ENCODE measurements around the gene CCDC85A.

CCDC85A gene

GRCh38 chr2:56244506-56244905 lies 60.7 kb downstream of the CCDC85A start:
- no peak for DNase-seq

DNA sequence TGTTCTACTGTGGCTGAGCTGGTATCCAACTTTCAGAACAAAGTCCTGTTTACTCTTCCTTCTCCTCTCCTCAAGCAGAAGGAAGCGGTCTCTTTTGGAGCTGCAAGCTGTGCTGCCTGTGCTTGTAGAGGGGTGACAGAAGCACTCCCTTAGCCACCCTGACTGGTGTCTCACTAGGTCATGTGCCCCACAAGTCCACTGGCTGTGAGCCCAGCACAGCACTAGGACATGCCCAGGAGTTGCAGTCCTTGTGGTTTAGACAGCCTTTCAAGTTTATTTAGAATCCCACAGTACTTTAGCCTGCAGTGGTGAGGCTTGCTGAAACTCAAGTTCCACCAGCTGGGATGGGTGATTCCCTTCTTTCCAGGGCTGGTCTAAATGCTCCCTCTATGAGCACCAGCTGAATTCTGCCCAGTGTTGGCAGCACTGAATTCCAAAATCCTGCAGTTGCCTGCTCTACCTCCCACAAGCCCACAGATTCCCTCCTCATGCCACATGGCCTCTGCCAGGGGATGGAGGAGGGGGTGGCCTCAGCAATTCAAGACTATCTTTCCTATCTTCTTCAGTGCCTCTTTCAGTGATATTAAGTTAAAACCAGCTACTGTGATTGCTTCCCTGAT lies 61.2 kb downstream of the CCDC85A start:
- no peak for DNase-seq

DNA sequence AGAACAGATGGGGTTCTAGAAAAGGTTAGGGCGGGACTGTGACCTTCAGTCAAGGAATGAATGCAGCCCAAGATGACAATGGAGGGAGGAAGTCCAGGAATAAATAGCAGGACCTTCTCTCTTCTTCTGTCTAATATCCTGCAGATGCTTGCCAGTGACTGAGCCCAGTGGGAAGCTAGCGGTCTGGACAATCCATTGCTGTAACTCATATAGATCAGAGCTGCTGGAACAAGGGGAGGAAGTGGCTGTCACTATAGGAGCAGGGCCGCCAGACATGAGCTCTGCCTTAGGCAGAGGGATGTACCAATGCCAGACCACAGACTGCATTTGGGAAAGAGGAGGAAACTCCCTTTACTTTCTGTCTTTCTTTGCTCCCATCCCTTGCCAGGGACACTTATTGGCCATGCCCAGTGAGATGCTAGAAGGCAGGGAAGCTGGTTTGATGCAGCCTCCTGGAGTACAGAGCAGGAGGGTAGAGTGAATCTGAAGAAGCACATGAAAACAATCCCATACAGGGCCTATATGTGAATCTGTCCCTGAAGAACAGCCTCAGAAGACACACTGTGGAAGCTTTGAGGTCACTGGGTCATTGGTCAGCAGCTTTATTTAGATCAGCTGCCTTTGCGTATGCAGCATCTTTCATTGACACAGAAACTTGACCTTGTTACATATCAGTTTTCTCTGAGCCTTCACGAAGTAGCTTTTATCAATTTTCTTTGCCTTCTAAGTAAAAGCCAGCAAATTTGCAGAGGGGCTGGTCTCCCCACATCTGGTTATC lies 65.4 kb downstream of the CCDC85A start:
- no peak for DNase-seq

- DNase-seq: no peak
Observed at GRCh38 chr2:56250153-56250729, 66.5 kb downstream of the CCDC85A start.

DNA sequence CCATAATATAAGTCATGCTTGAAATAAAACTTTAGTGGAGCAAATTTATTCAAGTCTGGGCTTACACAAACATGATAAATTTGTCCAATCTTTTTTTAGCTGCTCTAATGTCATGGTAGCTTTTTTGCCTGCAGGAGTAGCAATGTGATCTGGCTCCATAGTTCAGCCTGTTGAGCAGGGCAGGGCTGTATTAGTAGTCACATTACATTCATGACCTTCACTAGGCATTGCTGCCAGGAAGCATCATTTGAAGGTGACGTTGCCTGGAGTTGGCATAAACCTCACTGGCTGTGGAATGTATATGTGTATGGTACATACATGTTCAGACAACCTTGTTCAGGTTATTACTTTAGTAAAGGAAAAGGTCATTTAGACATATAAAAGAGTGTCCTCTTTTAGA lies 76.6 kb downstream of the CCDC85A start:
- DNase-seq: no peak

- no peak for DNase-seq
Observed at GRCh38 chr2:56262241-56262640, 78.5 kb downstream of the CCDC85A start.

DNA sequence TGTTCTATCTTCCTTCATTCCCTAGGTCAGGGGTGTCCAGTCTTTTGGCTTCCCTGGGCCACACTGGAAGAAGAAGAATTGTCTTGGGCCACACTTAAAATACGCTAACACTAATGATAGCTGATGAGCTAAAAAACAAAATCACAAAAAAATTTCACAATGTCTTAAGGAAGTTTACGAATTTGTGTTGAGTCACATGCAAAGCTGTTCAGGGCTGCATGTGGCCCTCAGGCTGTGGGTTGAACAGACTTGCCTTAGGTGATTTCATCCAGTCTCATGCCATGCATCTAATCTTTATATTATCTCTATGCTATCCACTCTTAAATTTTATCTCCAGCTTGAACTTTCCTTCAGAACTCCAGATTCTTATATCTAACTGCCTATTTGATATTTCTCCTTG lies 80.1 kb downstream of the CCDC85A start:
- no peak for DNase-seq

DNA sequence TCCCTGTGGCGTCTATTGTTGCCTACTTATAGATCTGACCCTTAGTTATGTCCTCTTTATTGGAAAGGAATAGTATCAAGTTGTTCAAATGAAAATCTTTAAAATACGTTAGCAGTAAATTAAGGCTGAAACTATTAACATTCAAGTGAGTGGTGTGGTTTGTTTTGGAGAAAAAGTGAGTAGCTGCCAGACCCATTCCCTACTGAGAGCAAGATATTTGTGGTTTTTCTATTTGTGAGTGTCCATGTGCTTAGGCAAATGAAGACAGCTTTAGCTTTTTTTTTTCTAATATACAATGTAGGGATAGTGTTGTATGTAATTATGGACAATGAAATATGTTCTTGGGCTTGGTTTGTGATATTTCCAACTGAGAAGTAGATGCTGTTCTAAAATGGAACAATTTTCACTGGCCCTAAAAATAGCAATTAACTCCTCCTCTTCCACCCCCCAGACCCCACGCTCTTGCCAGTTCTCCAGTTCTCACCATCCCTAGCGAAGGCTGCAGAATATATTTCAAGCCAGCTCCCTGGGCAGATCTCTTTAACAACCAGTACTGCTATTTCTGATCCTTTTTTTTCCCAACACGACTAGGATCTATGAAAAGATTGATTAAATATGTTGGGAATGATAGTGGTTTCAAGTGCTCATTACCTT lies 83.1 kb downstream of the CCDC85A start:
- DNase-seq: no peak

GRCh38 chr2:56267415-56267788 lies 83.6 kb downstream of the CCDC85A start:
- DNase-seq: no peak

GRCh38 chr2:56268856-56269255 lies 85.1 kb downstream of the CCDC85A start:
- DNase-seq: no peak

DNA sequence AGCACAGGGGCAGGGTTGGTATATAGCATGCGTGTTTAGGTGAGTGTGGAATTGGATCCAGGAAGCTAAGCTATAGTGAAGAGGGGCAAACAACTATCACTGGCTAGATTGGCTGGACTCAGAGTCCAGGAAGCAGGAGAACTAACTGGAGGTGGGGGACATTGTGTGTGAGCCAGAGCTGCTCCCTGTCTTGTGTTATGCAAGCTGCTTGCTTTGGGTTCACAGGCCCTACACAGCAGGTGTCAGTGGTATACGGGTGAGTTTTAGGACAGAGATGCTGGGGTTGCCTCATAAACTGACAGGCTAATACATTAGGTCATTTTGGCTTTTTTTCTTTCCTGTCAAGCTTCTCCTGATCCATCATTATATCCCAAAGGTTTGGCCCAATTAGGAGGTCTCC lies 87.5 kb downstream of the CCDC85A start:
- no peak for DNase-seq

- DNase-seq: no peak
Observed at GRCh38 chr2:56285224-56285623, 101.4 kb downstream of the CCDC85A start.

GRCh38 chr2:56286936-56287335 lies 103.1 kb downstream of the CCDC85A start:
- DNase-seq: no peak

GRCh38 chr2:56287508-56287907 lies 103.7 kb downstream of the CCDC85A start:
- DNase-seq: no peak

DNA sequence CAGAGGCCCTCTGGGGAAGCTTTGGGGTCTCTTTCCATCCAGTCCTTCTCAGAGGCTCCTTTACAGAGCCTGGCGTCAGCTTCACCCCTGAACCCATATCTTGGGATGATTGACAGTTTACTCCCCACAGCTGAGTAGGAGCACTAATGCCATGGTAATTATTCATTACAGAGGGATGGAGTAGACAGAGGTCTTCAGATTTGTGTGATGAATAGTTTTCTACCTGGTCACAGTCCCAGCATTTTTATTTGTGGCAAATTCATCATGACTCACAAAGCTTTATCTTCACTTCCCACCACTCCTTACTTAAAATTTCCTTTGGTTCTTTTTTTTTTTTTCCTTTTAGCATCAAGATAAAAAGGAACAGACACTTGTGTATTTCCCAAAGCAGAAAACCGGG lies 104.2 kb downstream of the CCDC85A start:
- DNase-seq: no peak

- DNase-seq: no peak
Observed at GRCh38 chr2:56288838-56289580, 105.2 kb downstream of the CCDC85A start.

DNA sequence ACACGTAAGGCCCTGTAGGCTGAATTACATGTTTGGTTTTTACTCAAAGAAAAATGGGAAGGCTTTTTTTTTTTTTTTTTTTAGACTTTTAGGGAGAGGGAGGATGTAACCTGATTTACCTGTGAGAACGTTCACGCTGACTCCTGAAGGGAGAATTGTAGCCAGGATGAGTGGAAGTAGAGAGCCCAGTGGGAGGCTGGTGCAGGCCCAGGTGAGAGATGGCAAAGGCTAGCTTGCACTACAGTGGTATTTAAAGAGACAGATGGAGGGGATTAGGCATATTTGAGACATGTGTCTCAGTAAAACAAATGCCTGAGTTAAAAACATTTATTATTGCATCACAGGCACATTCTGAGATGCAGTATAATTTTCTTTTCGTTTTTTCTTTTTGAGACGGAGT lies 107.9 kb downstream of the CCDC85A start:
- no peak for DNase-seq

- DNase-seq: no peak
Observed at GRCh38 chr2:56292951-56293350, 109.2 kb downstream of the CCDC85A start.

GRCh38 chr2:56295666-56296065 lies 111.9 kb downstream of the CCDC85A start:
- no peak for DNase-seq

- no peak for DNase-seq
Observed at GRCh38 chr2:56297671-56298070, 113.9 kb downstream of the CCDC85A start.

DNA sequence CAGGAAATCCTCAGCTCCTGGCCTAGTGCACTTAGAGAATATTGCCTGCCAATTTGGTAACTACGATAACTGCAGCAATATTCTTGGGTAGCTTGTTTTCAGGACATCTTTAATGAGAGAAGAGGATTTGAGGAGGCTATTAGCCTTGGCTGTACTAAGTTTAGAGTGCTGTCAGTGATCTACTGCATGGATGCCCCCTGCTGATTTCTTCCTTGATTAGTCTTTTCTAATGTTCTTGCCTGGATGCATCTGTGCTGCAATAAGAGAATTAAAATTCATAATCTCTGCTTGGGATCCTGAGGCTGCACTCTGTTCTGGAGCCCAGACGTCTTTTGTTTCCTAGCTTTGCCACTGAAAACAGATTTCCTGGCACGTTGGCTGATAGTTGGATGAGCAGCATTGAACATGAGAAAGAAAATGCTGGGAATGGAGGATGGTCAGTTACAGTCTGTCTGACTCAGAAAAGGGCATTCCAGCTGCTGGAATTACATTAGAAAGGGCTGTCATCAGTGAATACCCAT lies 115.4 kb downstream of the CCDC85A start:
- DNase-seq: no peak

GRCh38 chr2:56309626-56310170 lies 125.9 kb downstream of the CCDC85A start:
- DNase-seq: no peak

GRCh38 chr2:56313500-56313921 lies 129.7 kb downstream of the CCDC85A start:
- no peak for DNase-seq
